CD4-positive, alpha-beta T cell treated with Interleukin-2 at 100 ng/mL for 4 hours (primary cell): ENCODE data around the gene SFR1.
"Not testable (repeated sequence)": the region's sequence is repeated elsewhere in the genome, so short reads cannot be mapped to it uniquely, and the experiment has no call there.

Experiments
- DNase-seq: peaks from one replicate; pipeline ENCODE4 v3.0.0-alpha.2; 2020; ENCODE audit warnings: low spot score

The SFR1 gene

GRCh38 chr10:104174136-104174535 lies 52.2 kb downstream of the SFR1 start:
- DNase-seq, result not testable (repeated sequence)
